HL-60 (cell line): ENCODE data around the gene CDC42EP4.

ENCODE experiments used
- DNase-seq, 2 experiments: peaks; one replicate each; pipeline ENCODE4 v3.0.0-alpha.2; 2010 to 2020; ENCODE audit warnings: low read depth in 1 of 2, low spot score in 1 of 2
- H3K27ac ChIP-seq: fragments of 250-450 bp; sonication (Bioruptor Pico); replicated peaks from 2 replicates; pipeline ENCODE4 v1.5.1; 2020; ENCODE audit warnings: mild to moderate bottlenecking, moderate library complexity
- H3K27me3 ChIP-seq: fragments of 250-450 bp; sonication (Bioruptor Pico); 2 replicates; pipeline ENCODE4 v1.5.1; 2021; ENCODE audit warnings: mild to moderate bottlenecking, moderate library complexity; ENCODE audit not compliant: insufficient read depth, poor library complexity, severe bottlenecking
- H3K4me3 ChIP-seq: replicated peaks from 2 replicates; pipeline ENCODE4 v1.5.1; 2011; ENCODE audit warnings: mild to moderate bottlenecking, control low read depth, low read length; ENCODE audit not compliant: insufficient read depth
- GABPA ChIP-seq: IDR thresholded peaks from 2 replicates; pipeline ENCODE4 v1.6.1; 2012; ENCODE audit warnings: low read depth
- POLR2AphosphoS5 ChIP-seq: IDR thresholded peaks from 2 replicates; pipeline ENCODE4 v1.6.1; 2012; ENCODE audit warnings: low read depth
- SPI1 ChIP-seq: IDR thresholded peaks from 2 replicates; pipeline ENCODE4 v1.6.1; 2012; ENCODE audit warnings: low read depth, mild to moderate bottlenecking, borderline replicate concordance
- TF ChIP-seq, protein P1 (sequence below): IDR thresholded peaks from 2 replicates; pipeline ENCODE4 v1.6.1; 2012; ENCODE audit warnings: low read depth; ENCODE audit not compliant: insufficient replicate concordance
- TF ChIP-seq, protein P2 (sequence below): IDR thresholded peaks from one replicate; pipeline ENCODE4 v1.5.1; 2011; ENCODE audit warnings: low read length, control low read depth, inconsistent platforms; ENCODE audit not compliant: insufficient read depth

Gene CDC42EP4

DNA sequence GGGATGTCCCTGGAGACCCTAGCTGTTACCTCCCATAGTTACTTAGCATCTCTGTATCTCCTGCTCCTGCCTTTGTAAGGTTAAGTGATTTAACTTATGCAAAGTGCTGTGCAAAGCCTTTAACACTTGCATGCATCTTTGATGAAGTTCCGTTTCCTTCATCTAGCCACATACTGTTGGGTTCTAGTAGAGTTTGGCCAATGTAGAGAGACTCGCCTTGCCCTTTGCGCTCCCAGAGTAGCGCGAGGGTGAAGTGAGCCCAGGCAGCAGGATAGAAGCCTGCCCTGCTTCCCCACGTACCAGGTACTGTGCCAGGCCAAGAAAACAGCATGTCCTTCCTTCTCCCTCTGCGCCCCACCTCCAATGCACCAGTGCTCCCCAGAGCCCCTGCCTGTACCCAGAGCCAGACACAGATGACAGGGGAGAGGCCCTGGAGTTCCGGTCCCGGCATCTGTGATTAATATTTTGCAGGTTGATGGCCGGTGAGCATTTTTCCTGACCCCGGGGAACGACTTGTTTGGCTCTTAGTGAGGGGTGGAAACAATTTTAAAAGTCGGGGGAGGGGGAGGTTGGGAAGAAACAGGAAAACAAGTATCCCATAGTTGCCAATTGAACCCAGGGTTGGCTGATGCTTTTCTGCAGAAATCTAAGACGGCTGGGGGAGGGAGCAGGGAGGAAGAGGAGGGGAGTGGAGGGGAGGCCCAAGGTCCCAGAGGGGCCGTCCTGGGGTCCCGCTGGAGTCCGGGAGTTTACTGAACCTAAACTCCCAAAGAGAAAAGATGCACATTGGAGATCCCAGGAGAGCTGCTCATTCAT lies 13.1 kb upstream of the CDC42EP4 start:
- no peak overlapping the region for H3K27ac ChIP-seq
- TF ChIP-seq, protein P1, sequence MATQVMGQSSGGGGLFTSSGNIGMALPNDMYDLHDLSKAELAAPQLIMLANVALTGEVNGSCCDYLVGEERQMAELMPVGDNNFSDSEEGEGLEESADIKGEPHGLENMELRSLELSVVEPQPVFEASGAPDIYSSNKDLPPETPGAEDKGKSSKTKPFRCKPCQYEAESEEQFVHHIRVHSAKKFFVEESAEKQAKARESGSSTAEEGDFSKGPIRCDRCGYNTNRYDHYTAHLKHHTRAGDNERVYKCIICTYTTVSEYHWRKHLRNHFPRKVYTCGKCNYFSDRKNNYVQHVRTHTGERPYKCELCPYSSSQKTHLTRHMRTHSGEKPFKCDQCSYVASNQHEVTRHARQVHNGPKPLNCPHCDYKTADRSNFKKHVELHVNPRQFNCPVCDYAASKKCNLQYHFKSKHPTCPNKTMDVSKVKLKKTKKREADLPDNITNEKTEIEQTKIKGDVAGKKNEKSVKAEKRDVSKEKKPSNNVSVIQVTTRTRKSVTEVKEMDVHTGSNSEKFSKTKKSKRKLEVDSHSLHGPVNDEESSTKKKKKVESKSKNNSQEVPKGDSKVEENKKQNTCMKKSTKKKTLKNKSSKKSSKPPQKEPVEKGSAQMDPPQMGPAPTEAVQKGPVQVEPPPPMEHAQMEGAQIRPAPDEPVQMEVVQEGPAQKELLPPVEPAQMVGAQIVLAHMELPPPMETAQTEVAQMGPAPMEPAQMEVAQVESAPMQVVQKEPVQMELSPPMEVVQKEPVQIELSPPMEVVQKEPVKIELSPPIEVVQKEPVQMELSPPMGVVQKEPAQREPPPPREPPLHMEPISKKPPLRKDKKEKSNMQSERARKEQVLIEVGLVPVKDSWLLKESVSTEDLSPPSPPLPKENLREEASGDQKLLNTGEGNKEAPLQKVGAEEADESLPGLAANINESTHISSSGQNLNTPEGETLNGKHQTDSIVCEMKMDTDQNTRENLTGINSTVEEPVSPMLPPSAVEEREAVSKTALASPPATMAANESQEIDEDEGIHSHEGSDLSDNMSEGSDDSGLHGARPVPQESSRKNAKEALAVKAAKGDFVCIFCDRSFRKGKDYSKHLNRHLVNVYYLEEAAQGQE = no peak
- TF ChIP-seq POLR2AphosphoS5 (no peak), SPI1 (no peak), GABPA (no peak)
- TF ChIP-seq, protein P2, sequence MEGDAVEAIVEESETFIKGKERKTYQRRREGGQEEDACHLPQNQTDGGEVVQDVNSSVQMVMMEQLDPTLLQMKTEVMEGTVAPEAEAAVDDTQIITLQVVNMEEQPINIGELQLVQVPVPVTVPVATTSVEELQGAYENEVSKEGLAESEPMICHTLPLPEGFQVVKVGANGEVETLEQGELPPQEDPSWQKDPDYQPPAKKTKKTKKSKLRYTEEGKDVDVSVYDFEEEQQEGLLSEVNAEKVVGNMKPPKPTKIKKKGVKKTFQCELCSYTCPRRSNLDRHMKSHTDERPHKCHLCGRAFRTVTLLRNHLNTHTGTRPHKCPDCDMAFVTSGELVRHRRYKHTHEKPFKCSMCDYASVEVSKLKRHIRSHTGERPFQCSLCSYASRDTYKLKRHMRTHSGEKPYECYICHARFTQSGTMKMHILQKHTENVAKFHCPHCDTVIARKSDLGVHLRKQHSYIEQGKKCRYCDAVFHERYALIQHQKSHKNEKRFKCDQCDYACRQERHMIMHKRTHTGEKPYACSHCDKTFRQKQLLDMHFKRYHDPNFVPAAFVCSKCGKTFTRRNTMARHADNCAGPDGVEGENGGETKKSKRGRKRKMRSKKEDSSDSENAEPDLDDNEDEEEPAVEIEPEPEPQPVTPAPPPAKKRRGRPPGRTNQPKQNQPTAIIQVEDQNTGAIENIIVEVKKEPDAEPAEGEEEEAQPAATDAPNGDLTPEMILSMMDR = no peak
- no peak for DNase-seq
- H3K4me3 ChIP-seq = no peak overlapping the region
- no peaks in the 10 kb centered on the region for H3K27me3 ChIP-seq

DNA sequence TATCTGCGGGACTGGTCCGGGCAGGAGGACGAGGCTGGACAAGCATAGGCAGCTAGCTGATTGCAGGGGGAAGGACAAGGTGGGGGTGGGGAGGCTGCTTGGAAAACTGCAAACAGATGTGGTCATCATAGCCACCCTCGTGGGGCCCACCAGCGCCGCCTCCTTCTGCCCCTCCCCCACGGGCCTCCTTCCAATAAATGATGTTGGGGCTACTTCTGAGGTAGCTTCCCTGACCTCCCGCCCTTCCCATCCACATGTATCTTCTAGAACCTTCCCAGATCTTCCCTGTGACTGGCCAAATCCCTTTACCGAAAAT lies 12.3 kb upstream of the CDC42EP4 start:
- H3K4me3 ChIP-seq = no peak overlapping the region

DNA sequence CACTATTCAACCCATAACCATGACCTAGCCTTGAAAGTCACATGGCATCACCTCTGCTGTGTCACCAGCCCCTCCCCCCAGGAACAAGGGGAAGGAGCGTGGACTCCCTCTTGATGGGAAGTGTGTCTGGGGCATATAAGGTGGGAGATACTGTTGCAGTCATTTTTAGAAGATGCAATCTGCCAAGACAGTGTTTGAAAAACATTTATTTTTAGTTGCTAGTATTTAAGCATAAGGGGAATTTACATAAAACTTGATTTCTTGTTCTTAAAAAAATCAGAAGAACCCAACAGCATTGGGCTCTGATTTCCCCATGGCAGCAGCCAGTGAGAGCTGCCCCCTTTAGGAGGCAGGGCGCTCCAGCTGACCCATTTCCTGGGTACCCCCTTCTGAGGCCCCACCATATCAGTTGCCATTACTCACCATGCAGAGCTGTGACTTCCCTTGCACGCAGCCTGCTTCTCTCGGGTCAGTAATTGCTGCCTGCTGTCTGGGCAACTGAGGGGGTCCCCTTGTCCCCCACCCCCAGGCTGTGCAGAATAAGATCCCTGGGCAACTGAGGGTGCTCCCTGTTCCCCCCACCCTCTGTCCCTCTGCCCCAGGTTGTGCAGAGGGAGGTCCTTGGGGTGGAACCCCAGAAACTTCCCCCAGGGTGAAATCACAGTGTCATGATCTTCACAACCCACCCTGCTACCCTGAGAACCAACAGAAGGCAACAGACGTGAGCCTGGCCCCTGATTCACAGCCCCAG lies 11.8 kb upstream of the CDC42EP4 start:
- no peak overlapping the region for H3K4me3 ChIP-seq
- DNase-seq = no peak
- H3K27ac ChIP-seq = no peak overlapping the region
- TF ChIP-seq SPI1 = no peak
- no peak for TF ChIP-seq GABPA
- TF ChIP-seq, protein P2 = no peak
- TF ChIP-seq POLR2AphosphoS5 = no peak
- TF ChIP-seq, protein P1 = no peak
- H3K27me3 ChIP-seq = no peaks in the 10 kb centered on the region

More for the DNA sequence above, 12.3 kb upstream of the CDC42EP4 start:
- TF ChIP-seq GABPA = no peak
- TF ChIP-seq, protein P1 = no peak
- no peak for TF ChIP-seq SPI1
- no peak for TF ChIP-seq POLR2AphosphoS5
- TF ChIP-seq, protein P2 = no peak
- H3K27me3 ChIP-seq = no peaks in the 10 kb centered on the region
- H3K27ac ChIP-seq = no peak overlapping the region
- no peak for DNase-seq
